HG02973 (cell line): ENCODE data around the gene SDS.

ENCODE experiments used
- ATAC-seq: cut with Tn5 transposase; IDR thresholded peaks from one replicate; pipeline ENCODE4 v1.9.1; 2021; ENCODE audit warnings: moderate library complexity; ENCODE audit not compliant: unreplicated experiment

Gene SDS

GRCh38 chr12:113403435-113404415 is at the start of gene SDS:
SDS (minus strand) TSS chr12:113403887; CDS start chr12:113399708, 4,179 bp downstream.
- no peak for ATAC-seq

DNA sequence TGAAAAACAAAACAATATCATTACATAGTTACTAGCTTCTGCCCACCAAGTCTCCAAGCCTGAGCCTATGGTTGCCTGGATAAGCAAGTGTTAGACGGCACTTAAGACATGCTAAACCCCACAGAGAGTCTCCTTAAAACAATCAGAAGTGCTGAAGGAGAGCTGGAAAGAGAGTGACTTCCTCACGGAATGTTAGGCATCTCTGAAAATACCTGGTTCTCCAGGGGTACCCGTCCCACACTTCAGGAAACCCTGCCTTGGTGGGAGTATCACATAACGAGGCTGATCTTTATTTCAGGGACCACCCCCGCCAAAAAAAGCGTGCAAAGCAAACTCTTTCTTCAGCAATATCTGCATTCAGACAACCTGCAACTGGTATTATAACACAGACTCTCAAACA is 49.6 kb upstream of the SDS start:
- ATAC-seq: no peak

- no peak for ATAC-seq
Measured at GRCh38 chr12:113452458-113452857, 48.8 kb upstream of the SDS start.

GRCh38 chr12:113449839-113450238 is 46.2 kb upstream of the SDS start:
- no peak for ATAC-seq

GRCh38 chr12:113449299-113449698 is 45.6 kb upstream of the SDS start:
- no peak for ATAC-seq

- ATAC-seq: no peak
Measured at GRCh38 chr12:113448873-113449272, 45.2 kb upstream of the SDS start.

- ATAC-seq: no peak
Measured at GRCh38 chr12:113445544-113446171, 42.0 kb upstream of the SDS start.

DNA sequence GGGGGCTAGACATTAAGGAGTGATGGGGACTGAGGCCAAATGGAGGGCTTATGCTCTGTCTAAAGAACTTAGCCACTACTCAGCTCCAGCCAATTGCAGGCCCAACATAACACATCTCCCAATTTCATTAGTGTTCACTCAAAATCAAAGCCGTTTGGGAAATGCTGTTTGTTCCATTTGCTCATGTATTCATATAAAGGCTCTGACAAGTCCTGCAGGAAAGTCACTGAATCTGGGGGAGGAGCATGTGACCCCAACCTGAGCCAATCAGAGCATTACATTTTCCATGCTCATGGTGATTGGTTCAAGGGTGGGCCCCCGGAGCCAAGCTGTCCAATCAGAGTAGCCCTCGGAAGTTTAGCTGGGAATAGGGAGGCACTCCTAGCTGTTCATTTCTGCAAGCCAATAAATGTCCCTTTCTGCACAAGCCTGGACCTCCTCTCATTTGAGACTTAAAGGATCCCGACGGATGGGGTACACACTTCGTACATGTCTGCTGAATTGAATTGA is 39.4 kb upstream of the SDS start:
- no peak for ATAC-seq

- ATAC-seq: no peak
Measured at GRCh38 chr12:113440947-113441782, 37.5 kb upstream of the SDS start.

DNA sequence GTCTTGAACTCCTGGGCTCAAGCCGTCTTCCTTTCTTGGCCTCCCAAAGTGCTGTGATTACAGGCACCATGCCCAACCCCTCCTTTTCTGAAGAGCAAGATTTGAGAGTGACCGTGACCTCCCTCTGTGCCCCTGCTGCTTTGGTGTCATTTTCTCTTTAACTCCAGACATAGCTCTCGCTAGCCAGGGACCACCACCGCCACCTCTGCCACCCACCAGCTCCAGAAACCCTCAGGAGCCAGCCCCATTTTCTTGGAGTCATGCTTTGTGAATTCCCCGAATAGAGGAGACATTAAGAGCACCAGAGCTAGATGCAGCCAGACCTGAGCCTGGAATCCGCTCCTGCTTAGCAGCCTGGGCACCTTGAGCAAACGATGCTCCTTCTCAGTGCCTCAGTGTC is 36.6 kb upstream of the SDS start:
- no peak for ATAC-seq

GRCh38 chr12:113439606-113440030 is 35.9 kb upstream of the SDS start:
- no peak for ATAC-seq

GRCh38 chr12:113439301-113439597 is 35.6 kb upstream of the SDS start:
- ATAC-seq: no peak

GRCh38 chr12:113438523-113439300 is 35.0 kb upstream of the SDS start:
- no peak for ATAC-seq

DNA sequence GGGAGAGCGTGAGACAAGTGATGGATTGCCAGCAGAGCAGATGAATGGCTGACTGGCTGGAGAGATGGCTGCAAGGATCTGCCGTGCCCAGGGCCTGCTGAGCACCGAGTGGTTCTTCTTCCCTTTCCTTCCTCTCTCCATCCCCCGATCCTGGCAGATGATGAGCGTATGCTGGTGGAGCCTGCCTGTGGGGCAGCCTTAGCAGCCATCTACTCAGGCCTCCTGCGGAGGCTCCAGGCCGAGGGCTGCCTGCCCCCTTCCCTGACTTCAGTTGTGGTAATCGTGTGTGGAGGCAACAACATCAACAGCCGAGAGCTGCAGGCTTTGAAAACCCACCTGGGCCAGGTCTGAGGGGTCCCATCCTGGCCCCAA is 34.0 kb upstream of the SDS start:
- no peak for ATAC-seq

DNA sequence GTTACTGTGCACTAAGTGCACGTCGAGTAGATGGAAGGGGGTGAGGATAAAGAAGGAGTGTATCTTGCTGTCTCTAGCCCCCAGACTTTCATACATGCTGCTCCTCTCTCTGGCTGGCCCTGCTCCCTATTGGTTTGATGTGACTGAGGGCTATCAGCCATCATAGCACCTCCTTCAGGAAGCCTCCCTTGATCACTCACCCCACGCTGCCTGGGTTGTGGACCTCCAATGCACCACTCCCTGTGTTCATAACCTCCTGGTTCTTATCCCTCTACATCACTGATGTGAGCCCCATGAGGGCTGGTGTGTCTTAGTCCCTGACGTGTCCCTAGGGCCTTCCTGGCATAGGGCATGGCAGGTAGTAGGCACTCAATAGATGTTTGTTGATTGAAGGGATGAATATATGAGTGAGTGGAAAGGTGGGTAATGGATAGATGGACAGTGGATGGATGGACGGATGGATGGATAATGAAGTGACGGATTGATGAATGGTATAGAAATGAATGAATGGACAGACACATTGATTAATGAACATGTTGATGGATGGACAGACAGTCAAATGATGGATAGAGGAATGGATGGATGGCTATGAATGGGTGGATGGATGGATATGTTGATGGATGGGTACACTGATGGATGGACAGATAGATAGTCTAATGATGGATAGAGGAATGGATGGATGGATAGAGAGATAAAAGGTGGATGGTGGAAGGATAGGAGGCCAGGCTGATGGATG is 33.5 kb upstream of the SDS start:
- no peak for ATAC-seq

DNA sequence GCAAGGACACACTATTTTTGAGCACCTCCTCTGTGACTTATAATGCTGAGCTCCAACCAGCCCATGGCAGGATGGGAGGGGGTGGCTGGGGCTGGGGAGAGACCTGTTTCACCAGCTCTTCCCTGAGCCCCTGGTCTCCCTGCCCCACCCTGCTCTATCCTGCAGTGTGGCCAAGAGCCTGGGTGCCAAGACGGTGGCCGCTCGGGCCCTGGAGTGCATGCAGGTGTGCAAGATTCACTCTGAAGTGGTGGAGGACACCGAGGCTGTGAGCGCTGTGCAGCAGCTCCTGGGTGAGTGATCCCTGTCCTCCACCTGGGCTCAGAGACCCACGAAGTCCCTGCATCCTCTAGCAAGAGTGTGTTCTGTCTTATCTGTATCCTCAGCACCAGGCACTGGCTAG is 32.9 kb upstream of the SDS start:
- no peak for ATAC-seq

- no peak for ATAC-seq
Measured at GRCh38 chr12:113435367-113435766, 31.7 kb upstream of the SDS start.

DNA sequence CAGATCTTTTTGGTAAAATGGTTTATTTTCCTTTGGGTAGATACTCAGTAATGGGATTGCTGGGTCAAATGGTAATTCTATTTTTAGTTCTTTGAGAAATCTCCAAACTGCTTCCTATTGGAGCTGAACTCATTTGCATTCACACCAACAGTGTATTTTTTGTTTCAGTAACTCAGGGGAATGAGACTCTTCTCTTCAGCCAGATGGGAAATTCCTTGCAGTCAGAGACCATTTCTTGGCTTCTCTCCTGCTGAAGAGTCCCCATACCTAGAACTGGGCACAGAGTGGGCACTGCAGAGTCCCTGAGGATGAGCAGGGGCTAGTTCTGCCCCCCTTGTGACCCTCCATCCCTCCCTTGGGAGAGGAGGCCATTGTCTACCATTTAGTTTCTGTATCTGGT is 29.3 kb upstream of the SDS start:
- no peak for ATAC-seq

- no peak for ATAC-seq
Measured at GRCh38 chr12:113428482-113428881, 24.8 kb upstream of the SDS start.

- ATAC-seq: no peak
Measured at GRCh38 chr12:113427882-113428281, 24.2 kb upstream of the SDS start.
